Medulla oblongata (tissue), 1 donor: ENCODE measurements around the gene SRI.

ENCODE experiments used
- DNase-seq: peaks from one replicate; pipeline ENCODE4 v3.0.0-alpha.2; 2015; ENCODE audit errors: extremely low spot score

Gene SRI

DNA sequence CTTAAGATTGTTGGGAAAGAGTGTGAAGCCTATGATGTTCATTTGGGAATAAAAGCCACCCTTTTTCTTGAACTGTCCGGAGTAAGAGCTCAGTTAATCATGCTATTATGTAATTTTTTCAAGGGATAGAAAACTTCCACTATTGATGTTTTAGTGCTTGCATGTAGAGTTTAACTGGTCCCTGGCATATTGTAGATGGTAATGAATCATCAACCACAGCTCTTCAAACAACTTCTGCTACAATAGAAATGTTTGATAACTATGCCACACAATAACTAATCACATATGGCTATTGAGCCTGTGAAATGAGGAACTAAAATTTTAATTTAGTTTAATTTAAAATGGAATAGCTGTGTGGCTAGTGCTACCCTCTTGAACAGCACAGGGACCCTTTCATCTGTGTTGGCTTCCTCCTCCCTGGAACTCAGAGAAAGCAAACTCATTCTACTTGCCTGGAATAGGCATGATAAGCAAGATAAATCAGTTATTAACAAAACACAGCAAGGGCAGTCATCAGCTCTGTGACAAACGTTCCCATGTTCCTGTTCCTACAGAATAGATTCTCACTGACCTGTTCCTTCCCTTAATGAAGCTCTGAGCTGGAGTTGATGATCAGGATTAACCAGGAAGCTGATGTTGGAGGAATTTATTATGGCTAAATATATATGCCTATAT is 4.9 kb upstream of the SRI start:
- DNase-seq = no peak

DNA sequence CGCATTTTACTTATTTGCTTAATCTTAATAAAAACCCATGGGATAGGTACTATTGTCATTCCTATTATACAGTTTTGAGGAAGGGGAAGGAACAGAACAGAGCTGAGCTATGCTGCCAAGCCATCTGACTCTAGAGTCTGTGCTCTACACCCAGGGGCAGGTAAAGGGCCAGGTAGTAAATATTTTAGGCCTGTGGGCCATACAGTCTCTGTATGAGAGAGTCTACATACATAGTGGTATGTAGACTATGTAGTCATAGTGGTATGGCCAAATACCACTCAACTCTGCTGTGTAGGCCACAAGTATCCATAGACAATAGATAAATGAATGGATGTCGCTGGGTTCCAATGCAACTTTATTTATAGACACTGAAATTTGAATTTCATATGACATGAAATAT is 3.4 kb upstream of the SRI start:
- DNase-seq = no peak

DNA sequence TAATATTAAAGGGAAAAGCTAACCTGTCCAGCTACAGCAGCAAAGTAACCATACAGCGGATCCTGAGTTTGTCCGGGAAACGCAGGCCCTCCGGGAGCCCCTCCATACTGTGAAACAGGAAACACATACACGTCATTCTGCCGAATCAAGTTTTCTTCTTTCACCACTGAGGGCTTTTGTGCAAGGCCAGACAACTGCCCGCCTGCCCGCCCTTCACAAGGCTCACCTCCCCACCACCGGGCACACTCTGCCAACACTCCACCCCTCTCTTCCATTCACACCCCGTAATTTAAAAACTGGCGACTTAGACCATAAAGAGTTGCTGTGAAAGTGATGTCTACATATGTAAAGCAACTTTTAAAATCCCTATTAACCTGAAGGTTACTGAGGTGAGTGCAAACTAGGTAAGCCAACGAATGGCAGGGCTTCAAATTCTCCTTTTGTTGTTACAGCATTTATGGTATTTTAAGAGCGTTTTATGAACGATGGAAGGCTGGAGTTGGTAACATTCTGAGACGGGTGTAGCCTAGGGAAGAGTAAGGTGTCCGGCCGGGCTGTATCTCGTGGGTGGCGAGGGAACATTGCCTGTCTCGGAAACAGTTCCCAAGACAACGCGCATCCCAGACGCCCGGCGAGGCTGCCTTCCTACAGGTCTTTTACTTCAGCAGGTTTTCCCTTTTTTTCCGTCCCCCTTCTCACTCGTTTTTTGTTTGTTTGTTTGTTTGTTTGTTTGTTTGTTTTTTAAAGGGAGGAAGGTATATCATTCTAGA is 817 bp downstream of the SRI start:
- peak; percentile 81 for DNase-seq

DNA sequence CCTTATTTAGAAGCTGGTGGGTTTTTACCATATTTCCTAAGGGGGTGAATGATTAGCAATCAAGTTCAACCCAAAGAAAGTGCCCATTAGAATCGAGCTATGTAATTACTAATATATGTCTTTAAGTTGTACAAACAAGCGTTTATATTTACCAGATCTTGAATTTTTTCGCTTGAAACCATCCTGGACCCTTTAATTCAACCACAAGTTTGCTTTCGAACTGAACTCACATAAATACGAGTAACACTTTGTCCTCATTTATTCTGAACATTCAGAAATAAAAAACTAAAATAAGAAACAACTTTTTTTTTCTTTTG is 1.5 kb downstream of the SRI start:
- DNase-seq = no peak

DNA sequence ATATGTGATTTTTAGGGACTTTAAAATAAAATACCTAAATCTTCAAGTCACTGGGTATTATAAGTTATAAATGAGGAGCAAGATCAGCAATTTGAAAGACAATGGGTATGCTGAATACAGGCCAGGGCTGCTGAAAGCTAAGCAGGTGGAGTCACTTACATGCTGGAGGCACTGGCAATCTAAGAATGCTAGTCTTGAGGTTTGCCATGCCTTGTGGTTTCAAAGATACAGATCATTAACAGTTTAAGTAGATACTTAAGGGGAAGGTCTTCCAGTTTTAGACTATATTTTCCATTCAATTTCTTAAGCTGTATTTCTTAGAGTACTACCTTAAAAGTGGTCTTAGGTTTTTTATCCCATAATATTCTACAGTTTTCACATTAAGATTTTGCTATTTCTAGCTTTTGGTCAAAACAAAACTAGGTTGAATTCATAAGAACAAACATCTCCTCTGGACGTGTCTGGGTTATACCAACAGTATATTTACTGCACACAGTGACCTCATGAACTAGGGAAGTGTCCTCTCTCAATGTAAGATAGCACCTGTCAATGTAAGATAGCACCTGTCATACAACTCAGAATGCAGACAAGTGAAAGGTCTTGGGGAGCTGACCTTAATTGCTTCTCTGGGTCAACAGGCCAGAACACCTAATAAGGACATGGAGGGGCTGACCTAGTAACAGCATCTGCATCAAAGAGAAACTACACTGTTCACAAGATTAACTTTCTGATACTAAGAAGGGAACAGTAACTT is 2.0 kb downstream of the SRI start:
- DNase-seq = peak; percentile 38

DNA sequence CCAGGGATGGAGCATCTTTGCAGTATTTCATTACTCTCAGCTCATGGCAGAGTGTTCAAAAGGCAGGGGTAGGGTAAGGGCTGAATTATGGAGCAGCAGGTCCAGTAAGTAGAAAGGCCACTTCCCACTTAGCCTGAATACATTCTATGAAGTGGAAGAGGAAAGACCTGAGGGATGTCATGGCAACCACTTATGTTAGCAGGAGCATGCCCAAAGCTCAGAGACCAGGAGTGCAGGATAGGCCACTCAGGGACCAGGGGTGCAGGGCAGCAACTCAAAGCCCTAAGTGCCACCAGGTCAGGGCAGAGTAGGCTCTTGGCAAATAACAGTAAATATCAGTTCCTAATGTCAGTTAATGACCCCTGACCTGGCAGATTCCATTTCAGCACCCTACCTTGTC is 3.6 kb downstream of the SRI start:
- no peak for DNase-seq

DNA sequence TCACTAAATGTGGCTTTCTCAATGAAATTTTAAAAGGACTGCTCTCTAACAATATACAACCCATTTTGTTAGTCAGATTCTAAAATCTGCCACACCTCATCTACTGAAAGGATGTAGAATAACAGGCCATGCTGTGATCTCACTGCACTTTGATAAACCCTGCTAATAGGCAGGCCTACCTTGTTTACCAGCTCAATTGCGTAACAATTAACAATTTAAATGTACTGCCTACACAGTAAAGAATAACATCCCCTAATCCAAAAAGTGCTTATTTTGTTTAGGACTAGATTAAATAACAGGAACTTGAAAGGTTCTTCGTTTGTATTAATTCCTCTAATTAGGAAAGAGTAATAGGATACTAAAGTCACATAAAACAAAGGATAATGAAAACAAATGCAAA is 4.5 kb downstream of the SRI start:
- DNase-seq = no peak

DNA sequence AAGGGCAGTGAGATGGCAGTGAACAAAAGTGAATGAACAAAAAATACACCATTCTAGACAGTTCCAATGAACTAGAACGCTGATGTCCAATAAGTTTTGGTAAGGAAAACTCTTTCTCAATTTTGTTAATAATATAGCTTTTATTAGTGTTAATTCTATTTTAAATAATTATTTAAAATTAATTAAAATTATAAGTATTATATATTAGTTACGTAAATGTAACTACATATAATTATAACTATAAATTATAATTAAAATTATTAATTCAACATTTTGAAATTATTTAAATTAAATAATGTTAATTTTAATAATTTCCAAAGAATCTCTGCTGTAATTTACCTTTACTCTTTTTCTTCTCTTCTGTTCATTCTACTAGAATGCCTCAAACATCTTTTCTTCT is 5.4 kb downstream of the SRI start:
- DNase-seq = no peak

DNA sequence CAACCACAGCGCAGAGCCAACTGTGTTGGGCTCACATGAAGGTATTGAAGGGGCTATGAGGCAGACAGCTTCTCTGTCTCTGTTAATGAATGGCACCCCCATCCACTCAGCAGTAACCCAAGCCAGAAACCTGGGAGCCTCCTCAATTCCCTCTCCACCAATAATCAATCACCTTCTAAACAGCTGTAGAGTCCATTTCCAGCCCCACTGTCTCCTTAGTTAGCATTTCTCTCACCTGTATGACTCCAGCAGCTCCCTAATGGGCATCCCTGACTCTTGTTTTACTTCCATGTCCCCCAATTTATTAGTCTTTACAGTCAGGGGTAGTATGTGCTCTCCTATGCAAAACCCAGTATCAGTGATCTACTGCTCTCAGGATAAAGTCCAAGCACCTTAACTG is 6.9 kb downstream of the SRI start:
- DNase-seq = no peak

DNA sequence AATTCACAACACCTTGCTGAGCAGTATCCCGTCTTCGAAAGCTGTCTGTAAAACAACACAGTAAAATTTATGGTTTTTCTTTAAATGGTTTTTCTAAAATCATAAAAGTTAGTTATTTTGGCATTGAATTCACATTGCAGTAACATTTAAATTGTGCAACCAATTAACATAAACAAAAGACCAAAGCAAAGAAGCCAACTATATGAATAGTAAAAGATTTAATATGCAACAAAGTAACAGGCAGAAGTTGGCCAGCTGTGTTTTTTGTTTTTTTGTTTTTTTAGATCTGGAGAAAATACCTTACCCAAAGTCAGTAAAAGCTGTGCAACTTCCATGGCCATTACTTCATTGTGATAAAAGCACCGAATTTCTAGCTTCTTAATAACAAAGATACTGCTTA is 11.3 kb downstream of the SRI start:
- no peak for DNase-seq

DNA sequence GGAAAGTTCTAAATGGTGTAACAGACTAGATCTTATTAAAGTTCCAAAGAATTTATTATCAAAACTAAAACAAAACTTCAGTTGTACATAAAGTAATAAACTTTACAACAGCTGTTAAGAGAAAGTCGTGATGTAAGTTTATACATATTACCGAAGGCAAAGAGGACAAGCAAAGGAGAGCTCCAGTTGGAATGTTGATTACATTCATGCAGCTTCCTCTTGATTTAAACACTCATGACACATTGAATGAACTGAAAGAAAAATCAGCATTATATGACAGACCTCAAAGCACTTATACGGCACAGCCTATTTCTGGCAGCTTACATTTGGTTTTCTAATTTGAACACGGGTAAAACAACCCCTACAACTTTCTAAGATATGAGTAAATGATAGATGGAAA is 13.6 kb downstream of the SRI start:
- DNase-seq = no peak

DNA sequence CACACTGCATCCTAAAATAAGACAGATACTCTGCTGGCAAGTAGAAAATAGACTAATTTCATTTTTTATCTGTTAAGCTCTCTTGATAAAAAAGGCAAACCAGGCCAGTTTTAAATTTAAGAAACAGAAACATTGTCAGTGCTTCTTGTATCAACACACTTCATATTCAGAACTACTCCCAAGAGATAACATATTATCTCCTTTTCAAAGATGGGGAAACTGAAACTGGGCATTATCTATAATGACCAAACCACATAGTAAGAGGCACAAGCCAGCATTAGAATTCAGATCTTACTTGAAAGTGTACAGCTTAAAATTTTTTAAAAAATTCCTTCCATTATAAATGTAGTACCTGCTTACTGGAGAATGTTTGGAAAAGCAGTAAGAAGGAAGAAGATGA is 14.7 kb downstream of the SRI start:
- no peak for DNase-seq

DNA sequence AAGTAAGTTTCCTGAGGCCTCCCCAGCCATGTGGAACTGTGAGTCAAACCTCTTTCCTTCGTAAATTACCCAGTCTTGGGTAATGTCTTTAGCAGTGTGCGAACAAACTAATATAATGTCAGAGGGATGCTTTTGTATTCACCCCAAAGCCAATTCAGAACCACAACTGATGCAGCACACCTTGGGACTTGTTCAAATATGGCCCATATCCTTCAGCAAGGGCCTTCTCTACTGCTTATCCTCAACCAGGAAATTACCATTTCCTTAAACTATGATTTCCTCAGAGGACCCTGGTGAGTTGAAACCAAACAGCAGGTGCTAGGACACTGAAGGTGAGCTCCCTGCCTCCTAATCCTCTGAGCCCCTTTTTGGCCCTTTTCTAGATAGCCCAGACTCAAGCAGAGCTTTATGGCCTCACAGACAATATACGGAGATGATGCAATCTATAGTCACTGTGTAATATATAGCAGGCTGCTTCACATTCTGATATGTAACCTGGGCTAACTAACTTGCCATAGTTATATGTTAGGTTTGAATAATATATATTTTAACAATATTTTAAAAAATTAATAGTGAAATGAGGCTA is 15.2 kb downstream of the SRI start:
- no peak for DNase-seq

DNA sequence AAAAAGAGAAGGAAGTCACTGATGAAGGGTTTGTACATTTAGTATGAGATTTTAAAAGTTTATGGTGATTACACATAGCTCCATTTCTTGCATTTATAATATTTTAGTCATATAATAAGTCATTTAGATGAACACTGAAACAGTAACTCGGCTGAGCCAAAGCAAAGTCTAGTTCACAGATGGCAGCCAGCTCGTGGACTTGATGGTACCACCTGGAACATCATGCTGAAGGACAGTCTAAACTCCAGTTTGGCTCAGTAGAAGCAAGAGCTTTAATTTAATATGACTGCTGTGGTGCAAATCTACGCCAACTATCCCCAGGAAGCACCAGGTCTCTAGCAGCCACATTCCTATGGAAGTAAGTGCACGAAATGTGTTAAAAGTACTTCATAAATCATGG is 16.4 kb downstream of the SRI start:
- no peak for DNase-seq

DNA sequence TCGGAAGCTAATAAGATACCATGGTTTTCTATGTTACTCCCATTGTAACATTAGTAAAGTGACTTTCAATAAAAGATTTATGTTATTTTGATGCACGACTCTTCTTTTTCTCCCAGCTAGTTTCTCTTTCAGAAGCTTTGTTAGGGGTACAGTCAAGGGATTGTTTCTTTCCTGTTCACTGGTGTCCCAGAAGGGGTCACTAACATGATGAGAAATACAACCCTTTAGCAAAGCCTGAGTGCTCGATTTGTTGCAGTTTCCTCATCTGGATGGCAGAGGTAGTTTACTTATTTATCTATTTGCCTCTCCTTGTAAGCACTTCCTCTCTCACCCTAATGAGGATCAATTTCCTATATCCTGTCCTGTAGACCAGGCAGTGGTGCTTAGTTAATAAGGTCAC is 17.0 kb downstream of the SRI start:
- no peak for DNase-seq

DNA sequence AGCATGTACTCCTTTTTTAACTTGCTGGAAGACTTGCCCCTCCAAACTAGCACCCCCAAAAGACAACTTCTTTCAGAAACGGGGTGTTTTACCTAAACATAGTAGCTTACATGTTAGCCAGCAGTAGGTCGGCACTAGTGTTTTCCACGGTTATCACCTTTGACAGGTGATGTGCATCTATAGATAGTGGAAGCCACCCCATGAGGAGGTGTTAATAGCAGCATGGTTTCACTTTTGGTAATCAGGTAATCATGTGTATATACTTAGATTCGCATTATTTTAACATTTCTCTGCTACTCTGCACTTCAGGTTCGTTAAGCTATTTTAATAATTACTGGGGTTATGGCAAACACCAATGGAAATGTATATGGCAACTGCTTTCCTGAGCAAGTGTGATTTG is 17.6 kb downstream of the SRI start:
- no peak for DNase-seq

DNA sequence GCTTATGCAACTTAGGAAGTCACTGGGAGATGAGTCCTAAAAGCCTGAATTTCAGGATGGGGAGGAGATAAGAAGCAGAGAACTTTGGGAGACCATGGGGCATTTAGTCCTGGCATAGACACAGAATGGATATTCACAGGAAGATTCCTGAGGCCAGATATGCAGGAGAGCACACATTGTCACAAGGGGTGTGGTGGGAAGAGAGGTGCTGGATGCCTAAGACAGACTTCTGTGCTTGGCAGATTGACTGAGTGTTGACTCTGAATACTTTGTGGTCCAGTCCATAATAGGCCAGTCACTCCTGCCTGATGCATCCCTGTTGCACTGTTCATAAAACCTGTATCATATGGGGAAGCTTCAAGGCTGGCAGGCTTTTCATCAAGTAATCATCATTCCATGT is 18.5 kb downstream of the SRI start:
- DNase-seq = no peak

DNA sequence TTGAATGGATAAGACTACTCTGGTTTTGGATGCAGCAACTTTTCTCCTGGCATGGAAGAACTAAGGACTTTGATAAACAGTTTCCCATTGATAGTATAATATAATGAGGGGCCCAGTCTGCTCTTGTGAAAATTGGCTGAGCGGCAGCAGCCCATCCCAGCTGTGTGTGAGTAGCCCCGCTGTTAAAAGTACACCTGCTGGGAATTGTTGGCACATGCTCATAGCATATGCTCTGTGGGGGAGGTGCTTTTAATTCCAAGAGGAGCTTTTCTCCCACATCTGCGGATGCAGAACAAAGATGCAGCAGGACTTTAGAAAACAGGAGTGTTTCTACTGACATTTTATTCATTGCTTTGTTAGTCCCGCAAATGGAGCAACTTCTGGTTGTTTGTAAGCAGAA is 19.0 kb downstream of the SRI start:
- DNase-seq = peak; percentile 11

DNA sequence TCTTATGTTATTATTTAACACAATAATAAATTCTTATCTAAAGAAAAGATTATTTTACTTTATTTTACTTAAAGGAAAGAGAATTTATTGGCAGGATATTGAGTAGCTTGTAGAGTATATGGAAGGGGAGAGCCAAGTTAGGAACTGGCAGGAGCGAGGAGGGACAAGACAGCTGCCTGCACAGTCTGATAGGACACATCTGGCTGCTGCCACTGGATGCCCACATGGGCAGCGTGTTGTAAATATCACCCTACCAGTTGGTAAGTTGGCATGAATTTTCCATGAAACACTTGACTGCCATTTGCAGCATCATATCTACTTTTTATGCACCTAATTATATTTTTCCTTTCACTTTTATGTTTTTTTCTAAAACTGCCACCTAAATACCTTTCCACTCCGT is 19.6 kb downstream of the SRI start:
- no peak for DNase-seq

DNA sequence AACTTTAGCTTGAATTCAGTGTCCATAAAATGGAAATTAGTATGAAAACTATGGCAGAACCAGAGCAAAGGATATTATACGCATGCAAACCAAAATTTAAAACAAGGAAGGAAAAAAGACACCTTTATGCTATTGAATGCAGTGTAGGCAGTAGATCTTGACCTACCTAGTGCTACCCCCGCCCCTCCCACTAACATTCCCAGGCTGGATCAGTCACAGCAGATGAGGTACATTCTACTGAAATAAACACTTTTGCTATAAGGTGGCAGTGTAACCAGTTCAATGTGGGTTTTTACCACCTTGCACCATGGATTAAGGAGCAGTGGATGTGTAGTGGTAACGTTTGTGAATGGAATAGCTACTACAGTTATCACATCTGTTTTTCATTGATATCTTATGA is 27.9 kb downstream of the SRI start:
- DNase-seq = no peak

DNA sequence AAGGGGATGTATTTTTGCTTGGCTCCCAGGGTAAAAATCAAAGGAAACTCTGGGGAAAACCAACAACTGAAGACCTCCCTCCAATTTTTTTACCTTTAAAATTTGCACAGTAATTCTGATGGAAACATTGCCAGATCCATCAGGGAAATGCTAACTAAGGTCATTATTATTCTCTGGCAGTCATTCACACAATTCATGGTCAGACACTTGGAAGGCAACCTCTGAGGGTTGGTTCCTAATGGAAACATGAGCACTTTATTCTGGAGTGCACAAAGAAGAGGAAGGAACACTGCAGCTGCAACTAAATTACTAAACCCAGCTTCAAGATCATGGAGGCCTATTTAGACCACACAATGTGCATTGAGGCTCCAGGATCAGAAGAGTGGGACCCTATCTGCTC is 34.2 kb downstream of the SRI start:
- peak; percentile 48 for DNase-seq

DNA sequence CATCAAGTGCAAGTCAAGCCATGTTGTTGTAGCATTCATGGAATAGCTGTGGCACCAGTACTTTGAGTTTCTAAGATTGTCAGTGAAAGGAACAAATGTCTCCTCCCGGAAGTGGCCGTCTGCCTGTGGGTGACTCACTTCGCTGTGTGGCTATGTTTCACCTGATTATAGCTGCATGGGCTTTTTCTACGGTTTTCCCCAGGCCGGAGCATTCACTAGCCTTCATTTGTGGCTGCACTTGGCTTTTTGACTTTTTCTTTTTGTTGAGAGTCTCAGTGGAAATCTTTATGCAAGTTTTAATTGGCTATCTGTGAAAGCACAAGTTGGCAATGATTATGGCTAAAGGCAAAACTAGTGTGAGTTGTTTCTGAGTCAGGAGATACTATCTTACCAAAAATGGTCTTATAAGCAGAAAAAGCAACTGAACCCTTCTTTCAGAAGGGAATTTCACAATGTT is 35.0 kb downstream of the SRI start:
- peak; percentile 48 for DNase-seq

DNA sequence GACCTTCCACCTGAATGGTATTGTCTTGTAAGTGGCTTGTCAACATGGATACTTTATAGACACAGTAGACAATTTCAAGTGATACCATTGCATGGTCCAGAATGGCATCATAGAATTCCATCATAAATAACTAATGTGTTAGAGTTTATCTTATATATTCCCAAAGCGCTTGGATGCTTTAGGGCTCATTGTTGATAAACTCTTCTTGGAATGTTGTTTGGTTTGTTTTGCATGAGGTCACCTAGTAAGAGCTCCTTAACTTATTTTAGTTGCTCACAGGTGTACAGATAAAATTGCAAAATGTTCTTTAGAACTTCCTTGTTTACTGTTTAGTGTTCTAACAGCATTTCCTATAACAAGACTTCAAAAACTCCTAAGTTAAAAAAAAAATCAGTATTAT is 36.8 kb downstream of the SRI start:
- DNase-seq = no peak
